ENCODE measurements around the gene SECTM1.

SECTM1 gene

GRCh38 chr17:82300228-82300627, 33.3 kb downstream of the SECTM1 start:
- ATAC-seq: no peak
- TF ChIP-seq CSDC2 (CRISPR knock-in tag; IDR thresholded peaks at IDR 0.05) (no peak), ESRRG (CRISPR knock-in tag; IDR thresholded peaks at IDR 0.05) (no peak), ISL1 (CRISPR knock-in tag; IDR thresholded peaks at IDR 0.05) (no peak), ZFP3 (CRISPR knock-in tag; IDR thresholded peaks at IDR 0.05) (no peak), CREB5 (CRISPR knock-in tag; IDR thresholded peaks at IDR 0.05; ENCODE audit: low read depth) (no peak)

GRCh38 chr17:82299452-82299851, 34.1 kb downstream of the SECTM1 start:
- no peak for ATAC-seq
- TF ChIP-seq CREB5 (CRISPR knock-in tag; IDR thresholded peaks at IDR 0.05; ENCODE audit: low read depth): no peak
- TF ChIP-seq ARNTL (CRISPR knock-in tag; IDR thresholded peaks at IDR 0.05; ENCODE audit: borderline replicate concordance, low read depth): no peak
- TF ChIP-seq ISL1 (CRISPR knock-in tag; IDR thresholded peaks at IDR 0.05): no peak
- no peak for TF ChIP-seq ZFP30 (CRISPR knock-in tag; IDR thresholded peaks at IDR 0.05)
- TF ChIP-seq POU6F1 (CRISPR knock-in tag; IDR thresholded peaks at IDR 0.05; ENCODE audit: borderline replicate concordance, low read depth): no peak
- no peak for TF ChIP-seq CSDC2 (CRISPR knock-in tag; IDR thresholded peaks at IDR 0.05)
- no peak for TF ChIP-seq ZNF8 (CRISPR knock-in tag; IDR thresholded peaks at IDR 0.05)
- no peak for TF ChIP-seq TOX (CRISPR knock-in tag; IDR thresholded peaks at IDR 0.05; ENCODE audit: borderline replicate concordance)
- TF ChIP-seq RARB (CRISPR knock-in tag; IDR thresholded peaks at IDR 0.05): no peak
- TF ChIP-seq CSRNP3 (CRISPR knock-in tag; IDR thresholded peaks at IDR 0.05): no peak
- TF ChIP-seq ZNF70 (CRISPR knock-in tag; IDR thresholded peaks at IDR 0.05): no peak
- no peak for TF ChIP-seq ZC3H10 (CRISPR knock-in tag; IDR thresholded peaks at IDR 0.05)
- TF ChIP-seq TSHZ2 (CRISPR knock-in tag; IDR thresholded peaks at IDR 0.05): no peak

GRCh38 chr17:82298538-82299421, 34.8 kb downstream of the SECTM1 start:
- no peak for ATAC-seq

GRCh38 chr17:82297714-82298537, 35.6 kb downstream of the SECTM1 start:
- ATAC-seq: peak; percentile 77
- TF ChIP-seq ZNF8 (CRISPR knock-in tag; IDR thresholded peaks at IDR 0.05) (no peak), GLIS3 (CRISPR knock-in tag; IDR thresholded peaks at IDR 0.05) (0 out of 2 replicates have a peak, but pooled peaks have one; percentile 11), POU6F1 (CRISPR knock-in tag; IDR thresholded peaks at IDR 0.05; ENCODE audit: borderline replicate concordance, low read depth) (peak; percentile 21; the same call in 1 of the 2 replicates), PATZ1 (CRISPR knock-in tag; IDR thresholded peaks at IDR 0.05; ENCODE audit: borderline replicate concordance) (peak; percentile 85), ZFP3 (CRISPR knock-in tag; IDR thresholded peaks at IDR 0.05) (0 out of 2 replicates have a peak, but pooled peaks have one; percentile 45), ZNF565 (CRISPR knock-in tag; conservative IDR thresholded peaks at IDR 0.05; ENCODE audit: low read depth) (0 out of 2 replicates have a peak, but pooled peaks have one; percentile 41), ZFP30 (CRISPR knock-in tag; IDR thresholded peaks at IDR 0.05) (no peak), ZNF70 (CRISPR knock-in tag; IDR thresholded peaks at IDR 0.05) (no peak)

More at GRCh38 chr17:82298538-82299421, 34.8 kb downstream of the SECTM1 start:
- TF ChIP-seq ARNTL (CRISPR knock-in tag; IDR thresholded peaks at IDR 0.05; ENCODE audit: borderline replicate concordance, low read depth): no peak
